Fibroblast of skin of abdomen (primary cell): ENCODE measurements around the gene CLEC3B.
"Not testable (repeated sequence)": the region's sequence is repeated elsewhere in the genome, so short reads cannot be mapped to it uniquely, and the experiment has no call there.

Experiments used
- DNase-seq: peaks from one replicate; pipeline ENCODE4 v3.0.0-alpha.2; 2013

The CLEC3B gene

DNA sequence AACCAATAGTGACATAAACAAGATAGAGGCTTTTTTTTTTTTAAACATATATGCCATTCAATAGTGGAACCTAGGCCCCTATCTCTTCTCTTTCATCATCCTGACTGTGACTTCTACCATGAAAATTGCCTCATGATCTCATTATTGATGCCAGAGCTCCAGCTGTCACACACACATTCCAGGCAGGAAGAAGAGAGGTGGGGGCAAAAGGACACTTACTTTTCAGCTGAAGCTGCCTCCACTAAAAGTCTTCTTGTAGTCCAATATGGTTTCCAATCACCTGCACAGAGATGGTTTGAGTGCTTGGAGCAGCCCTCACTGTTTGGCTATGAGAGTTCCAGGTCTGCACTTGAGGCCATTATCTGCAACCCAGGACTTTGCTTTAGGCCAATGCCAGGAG lies 45.0 kb downstream of the CLEC3B start:
- no peak for DNase-seq

DNA sequence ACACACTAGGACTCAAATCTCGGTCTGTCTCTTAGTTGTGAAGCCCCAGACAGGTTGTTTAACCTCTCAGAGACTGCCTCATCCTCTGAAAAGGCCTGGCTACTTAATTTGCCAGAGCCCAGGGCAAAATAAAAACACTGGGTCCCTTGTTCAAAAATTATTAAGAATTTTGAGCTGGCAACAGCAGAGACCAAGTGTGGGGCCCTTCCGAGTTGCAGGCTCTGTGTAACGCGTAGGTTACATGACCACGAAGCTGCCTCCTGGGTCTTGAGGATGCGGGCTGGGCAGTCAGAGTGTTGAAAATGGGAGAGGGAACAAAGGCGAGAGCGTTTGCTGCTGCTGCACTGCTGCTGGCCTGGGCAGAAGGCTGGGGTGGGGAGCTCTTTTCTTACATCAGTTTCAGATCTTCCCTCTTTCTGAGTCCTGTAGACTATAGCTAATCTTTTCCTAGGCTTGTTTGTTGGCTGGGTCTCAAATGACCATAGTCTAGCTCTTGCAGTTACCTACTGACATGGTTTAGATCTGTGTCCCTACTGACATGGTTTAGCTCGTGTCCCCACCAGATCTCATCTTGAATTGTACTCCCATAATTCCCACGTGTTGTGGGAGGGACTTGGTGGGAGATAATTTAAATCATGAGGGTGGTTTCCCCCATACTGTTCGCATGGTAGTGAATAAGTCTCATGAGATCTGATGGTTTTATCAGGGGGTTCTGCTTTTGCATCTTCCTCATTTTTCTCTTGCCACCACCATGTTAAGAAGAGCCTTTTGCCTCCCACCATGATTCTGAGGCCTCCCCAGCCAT lies 49.9 kb downstream of the CLEC3B start:
- DNase-seq, result no peak

DNA sequence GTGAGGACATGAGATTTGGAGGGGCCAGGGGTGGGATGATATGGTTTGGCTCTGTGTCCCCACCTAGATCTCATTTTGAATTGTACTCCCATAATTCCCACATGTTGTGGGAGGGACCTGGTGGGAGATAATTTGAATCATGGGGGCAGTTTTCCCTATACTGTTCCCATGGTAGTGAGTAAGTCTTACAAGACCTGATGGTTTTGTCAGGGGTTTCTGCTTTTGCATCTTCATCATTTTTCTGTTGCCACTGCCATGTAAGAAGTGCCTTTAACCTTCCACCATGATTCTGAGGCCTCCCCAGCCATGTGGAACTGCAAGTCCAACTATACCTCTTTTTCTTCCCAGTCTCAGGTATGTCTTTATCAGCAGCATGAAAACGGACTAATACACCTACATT lies 52.2 kb downstream of the CLEC3B start:
- DNase-seq, result not testable (repeated sequence)

DNA sequence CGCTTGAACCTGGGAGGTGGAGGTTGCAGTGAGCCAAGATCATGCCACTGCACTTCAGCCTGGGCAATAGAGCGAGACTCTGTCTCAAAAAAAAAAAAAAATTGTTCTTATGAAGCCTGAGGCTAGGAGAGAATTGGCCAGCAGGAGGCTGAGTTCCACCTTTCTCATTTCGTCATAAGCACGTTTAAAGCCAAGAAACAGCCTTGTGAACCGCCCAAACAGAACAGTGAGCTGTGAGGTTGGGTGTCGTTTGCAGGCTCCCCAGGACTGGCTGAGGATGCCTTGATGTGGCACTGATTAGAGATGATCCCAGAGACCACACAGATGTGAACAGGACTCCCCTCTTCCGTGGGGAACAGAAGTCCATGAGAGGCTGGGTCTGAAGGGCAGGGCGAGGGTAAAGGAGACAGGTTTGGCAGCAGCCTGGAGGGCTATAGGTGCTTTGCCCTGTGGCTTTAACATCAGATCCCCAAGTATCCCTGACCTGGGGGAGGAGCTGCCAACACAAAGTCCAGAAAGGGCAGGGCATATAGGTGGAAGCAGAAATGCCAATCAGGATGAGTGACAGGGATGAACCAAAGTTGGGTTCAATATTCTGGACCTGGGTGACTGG lies 52.9 kb downstream of the CLEC3B start:
- DNase-seq, result peak; percentile 33

DNA sequence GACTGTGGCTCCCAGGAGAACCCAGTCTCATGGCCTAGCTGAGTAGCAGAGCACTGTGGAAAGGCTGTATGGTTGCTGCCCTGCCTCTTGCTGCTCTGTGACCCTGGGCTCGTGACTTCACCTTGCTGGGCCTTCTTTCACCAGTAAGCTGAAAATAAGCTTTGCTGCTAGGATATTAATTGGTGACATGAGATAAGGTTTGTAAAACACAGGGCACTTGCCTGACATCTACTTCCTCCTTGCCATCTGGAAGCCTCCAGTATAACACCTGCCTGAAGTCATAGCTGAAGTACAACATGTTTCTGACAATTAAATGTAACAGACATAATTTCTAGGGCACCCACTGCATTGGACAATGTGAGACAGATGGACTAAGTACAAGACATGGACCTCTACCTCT lies 53.6 kb downstream of the CLEC3B start:
- DNase-seq, result no peak

DNA sequence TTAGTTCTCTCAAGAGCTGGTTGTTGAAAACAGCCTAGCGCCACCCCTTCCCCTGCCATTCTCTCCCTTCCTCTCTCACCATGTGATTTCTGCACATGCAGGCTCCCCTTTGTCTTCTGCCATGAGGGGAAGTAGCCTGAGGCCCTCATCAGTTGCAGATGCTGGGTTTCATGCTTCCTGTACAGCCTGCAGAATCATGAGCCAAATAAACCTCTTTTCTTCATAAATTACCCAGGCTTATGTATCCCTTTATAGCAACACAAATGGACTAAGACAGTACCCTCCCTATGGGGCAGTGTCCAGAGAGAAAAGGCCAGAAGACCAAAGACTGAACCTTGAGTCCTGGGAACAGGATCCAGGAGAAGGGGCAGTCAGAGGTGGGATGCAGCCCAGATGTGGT lies 54.7 kb downstream of the CLEC3B start:
- no peak for DNase-seq

DNA sequence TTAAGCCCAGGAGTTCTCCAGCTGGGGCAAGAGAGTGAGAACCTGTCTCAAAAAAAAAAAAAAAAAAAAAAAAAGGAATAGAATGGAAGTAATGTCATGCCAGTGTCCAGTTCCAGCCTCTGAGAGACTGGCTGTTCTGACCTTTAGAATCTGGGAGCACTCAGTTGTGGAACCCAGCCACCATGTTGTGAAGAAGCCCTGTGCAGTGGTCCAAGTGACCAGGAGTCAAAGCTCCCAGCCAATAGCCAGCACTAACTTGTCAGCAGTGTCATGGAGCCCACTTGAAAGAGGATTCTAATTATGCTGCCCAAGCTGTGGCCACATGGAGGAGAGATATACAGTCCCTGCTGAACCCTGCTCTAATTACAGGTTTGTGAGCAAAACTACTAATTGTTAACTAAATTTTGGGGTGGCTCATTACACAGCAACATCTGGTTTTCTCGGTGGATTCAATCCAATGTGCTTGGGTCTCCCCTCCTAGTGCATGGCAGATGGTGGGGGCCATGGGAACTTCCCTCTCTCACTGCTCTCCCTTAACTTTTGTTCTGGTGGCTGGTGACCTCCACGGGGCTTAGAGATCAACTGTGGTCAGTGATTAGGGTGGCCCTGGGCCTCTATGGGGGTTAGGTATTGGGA lies 55.5 kb downstream of the CLEC3B start:
- no peak for DNase-seq

DNA sequence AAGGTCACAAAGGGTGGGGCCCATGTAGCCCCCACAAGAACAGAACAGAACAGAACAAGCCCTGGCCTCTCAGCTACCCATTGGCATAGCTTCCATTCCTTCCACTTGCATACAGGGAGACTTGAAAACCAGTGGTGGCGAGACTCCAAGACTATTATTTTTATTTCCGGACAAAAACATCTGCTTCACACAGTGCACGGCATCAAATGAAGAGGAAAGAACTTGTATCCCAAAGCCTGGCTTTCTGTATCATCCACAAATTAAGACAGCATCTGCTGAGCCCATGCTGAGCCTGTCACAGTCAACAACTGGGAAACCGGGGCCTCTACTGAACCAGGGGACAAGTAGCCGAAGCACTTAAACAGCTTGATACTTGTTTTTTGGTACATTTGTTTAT lies 56.0 kb downstream of the CLEC3B start:
- peak; percentile 49 for DNase-seq

DNA sequence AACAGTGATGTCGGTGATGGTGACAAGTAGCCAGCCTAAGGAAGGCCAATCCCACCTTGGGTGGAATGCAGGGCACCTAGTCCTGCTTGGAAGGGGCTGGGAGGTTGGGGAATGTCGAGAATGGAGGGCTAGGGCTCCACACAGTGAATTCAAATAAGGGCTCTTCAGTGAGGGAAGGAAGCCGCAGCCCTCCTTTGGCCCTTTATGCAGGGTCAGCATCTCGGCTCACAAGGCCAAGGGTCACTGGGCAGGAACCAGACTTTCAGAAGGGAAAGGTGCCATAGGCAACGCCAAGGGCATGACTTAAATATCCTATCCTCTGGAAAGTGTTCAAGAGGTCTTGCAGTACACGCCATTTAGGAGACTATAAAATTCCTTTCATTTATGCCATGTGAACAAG lies 56.9 kb downstream of the CLEC3B start:
- DNase-seq, result no peak

DNA sequence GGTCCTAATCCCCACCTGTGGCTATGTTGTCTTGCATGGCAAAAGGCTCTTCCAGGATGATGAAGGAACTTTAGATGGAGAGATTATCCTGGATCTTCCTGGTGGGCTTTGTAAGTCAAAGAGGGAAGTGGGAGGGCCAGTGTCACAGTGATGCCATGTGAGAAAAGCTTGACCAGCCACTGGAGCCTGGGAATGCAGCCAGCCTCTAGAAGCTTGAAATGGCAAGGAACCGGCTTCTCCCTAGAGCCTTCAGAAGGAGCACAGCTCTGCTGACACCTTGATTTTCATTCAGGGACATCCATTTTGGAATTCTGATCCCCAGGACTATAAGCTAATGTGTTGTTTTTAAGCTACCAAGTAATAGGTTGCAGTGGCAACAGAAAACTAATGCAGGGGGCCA lies 58.3 kb downstream of the CLEC3B start:
- no peak for DNase-seq

DNA sequence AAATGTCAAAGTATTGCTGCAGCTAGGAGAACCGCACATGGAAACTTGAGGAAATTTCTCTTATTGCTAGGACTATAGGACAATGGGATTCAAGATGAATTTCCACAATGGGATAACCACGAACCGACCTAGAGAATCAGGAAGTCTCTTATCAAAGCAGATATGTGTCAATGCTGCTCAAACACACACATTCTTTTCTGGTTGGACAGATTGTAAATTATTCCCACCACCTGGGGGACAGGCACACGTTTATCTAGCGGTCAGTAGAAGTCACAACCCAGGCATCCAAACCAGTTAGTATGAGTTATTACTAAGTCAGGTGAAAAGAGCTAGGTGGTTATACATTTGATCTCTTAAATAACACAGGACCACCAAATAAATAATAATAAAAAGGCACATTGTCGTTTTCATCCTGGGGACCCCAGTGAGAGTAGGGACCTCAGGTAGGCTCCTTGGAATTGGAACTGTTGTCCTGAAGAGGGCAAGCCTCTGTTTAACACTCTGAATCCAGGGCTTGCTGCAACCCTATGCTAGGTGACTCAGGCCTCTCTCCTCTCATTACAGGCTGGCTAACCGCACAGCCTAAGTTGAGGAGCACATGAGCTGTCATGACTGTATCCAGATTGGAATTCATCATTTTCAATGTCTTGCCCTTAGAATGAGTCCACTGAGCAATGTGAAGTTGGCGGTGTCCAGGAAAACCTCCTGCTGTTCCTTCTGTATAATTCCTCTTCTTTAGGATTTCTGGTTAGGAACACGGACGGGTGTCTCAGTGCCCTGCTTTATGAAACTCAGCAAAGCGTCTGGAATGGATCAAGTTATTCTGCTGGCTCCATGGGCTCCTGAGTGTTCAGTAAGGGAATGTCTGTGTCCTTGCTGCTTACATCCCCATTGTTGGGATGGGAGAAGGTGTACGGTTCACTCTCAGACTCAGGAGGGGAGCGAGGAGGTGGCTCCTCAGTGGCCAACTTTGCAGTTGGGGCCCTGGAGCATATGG lies 59.0 kb downstream of the CLEC3B start:
- peak; percentile 93 for DNase-seq
